ENCODE data around the gene RPTOR. TPM values are rescaled to one million over a fixed set of nuclear protein-coding genes. Genes with fewer than 3 reads are reported as not detected.

RPTOR gene
- total RNA-seq, 1 donor: 30.0 TPM

- TF ChIP-seq CTCF (IDR thresholded peaks at IDR 0.05; ENCODE audit: insufficient read depth, low read length): no peak
- no peak for DNase-seq (ENCODE audit: low read depth)
- no peak overlapping the region for H3K4me3 ChIP-seq (ENCODE audit: low read depth, low read length)
Observed at GRCh38 chr17:80969674-80970043, 425.0 kb downstream of the RPTOR start.

- DNase-seq (ENCODE audit: low read depth): no peak
- peak; percentile 50 for TF ChIP-seq CTCF (IDR thresholded peaks at IDR 0.05; ENCODE audit: insufficient read depth, low read length)
- H3K4me3 ChIP-seq (ENCODE audit: low read depth, low read length): no peak overlapping the region
Observed at GRCh38 chr17:80970044-80970761, 425.6 kb downstream of the RPTOR start.

- no peak for DNase-seq (ENCODE audit: low read depth)
- no peak overlapping the region for H3K4me3 ChIP-seq (ENCODE audit: low read depth, low read length)
- TF ChIP-seq CTCF (IDR thresholded peaks at IDR 0.05; ENCODE audit: insufficient read depth, low read length): no peak
Observed at GRCh38 chr17:80970762-80971703, 426.4 kb downstream of the RPTOR start.

GRCh38 chr17:80971704-80972304 lies 427.2 kb downstream of the RPTOR start:
- no peak for DNase-seq (ENCODE audit: low read depth)
- no peak for TF ChIP-seq CTCF (IDR thresholded peaks at IDR 0.05; ENCODE audit: insufficient read depth, low read length)
- no peak overlapping the region for H3K4me3 ChIP-seq (ENCODE audit: low read depth, low read length)

GRCh38 chr17:80976701-80977100 lies 432.1 kb downstream of the RPTOR start:
- DNase-seq (ENCODE audit: low read depth): no peak
- H3K4me3 ChIP-seq (ENCODE audit: low read depth, low read length): no peak overlapping the region
- TF ChIP-seq CTCF (IDR thresholded peaks at IDR 0.05; ENCODE audit: insufficient read depth, low read length): no peak

- TF ChIP-seq CTCF (IDR thresholded peaks at IDR 0.05; ENCODE audit: insufficient read depth, low read length): no peak
- no peak for DNase-seq (ENCODE audit: low read depth)
- no peak overlapping the region for H3K4me3 ChIP-seq (ENCODE audit: low read depth, low read length)
Observed at GRCh38 chr17:80977172-80977571, 432.5 kb downstream of the RPTOR start.

All from fibroblast of the aortic adventitia (primary cell).